GOT3 (cell line): Measurements from ENCODE around the gene SMIM43.
"Not testable (repeated sequence)": the region's sequence is repeated elsewhere in the genome, so short reads cannot be mapped to it uniquely, and the experiment has no call there.

Experiments used
- DNase-seq: peaks from one replicate; lab custom pipeline; 2025; ENCODE audit warnings: mixed read lengths; lab: John Stamatoyannopoulos, UW

SMIM43 gene

GRCh38 chr4:121783210-121783609, 18.2 kb upstream of the SMIM43 start:
- no peak for DNase-seq

- no peak for DNase-seq
These were observed 14.1 kb upstream of the SMIM43 start for GRCh38 chr4:121778991-121779628.

- no peak for DNase-seq
These were observed 12.7 kb upstream of the SMIM43 start for GRCh38 chr4:121777625-121778024.

GRCh38 chr4:121776610-121777401, 11.8 kb upstream of the SMIM43 start:
- no peak for DNase-seq

GRCh38 chr4:121773883-121774282, 8.9 kb upstream of the SMIM43 start:
- DNase-seq = no peak

GRCh38 chr4:121771869-121772268, 6.9 kb upstream of the SMIM43 start:
- DNase-seq = no peak

DNA sequence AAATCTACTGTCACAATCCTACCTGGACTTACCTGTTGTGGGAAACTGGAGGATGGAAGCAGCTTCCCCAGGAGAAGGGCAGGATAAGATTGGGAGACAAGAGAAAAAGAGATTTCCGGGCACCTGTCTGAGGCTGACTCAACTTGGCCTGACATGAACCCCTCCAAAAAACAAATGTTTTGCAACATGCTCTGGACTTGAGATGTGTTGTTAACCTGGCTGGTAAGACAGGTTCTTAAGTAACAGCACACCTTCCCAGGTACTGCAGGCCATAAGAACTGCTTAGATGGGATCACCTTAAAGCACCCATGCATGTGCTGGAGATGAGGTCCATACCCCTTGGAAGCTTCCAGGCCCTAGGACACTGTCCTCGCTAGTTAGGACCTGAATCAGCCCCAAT, 4.4 kb upstream of the SMIM43 start:
- DNase-seq = no peak

GRCh38 chr4:121767166-121767565, 2.2 kb upstream of the SMIM43 start:
- DNase-seq = no peak

GRCh38 chr4:121765971-121766538, 1.1 kb upstream of the SMIM43 start:
- no peak for DNase-seq

DNA sequence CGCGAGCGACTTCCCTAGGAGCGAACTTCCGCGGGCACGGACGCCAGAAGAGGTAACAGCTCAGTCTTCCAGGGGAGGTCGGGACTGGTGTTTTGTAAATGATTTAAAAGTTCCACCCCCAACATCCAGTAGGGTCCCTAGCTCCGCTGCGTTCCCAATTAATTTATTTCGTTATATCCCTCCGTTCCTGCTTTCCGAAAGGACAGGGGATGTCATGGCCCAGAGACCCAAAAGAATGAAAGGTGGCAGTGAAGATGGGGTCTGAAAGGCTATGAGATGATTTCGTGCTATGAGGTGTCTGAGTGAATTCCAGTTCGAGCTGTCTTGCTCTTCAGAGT, 373 bp upstream of the SMIM43 start:
- no peak for DNase-seq

GRCh38 chr4:121764303-121764701, 662 bp downstream of the SMIM43 start:
- no peak for DNase-seq

GRCh38 chr4:121760205-121760604, 4.8 kb downstream of the SMIM43 start:
- DNase-seq = no peak

DNA sequence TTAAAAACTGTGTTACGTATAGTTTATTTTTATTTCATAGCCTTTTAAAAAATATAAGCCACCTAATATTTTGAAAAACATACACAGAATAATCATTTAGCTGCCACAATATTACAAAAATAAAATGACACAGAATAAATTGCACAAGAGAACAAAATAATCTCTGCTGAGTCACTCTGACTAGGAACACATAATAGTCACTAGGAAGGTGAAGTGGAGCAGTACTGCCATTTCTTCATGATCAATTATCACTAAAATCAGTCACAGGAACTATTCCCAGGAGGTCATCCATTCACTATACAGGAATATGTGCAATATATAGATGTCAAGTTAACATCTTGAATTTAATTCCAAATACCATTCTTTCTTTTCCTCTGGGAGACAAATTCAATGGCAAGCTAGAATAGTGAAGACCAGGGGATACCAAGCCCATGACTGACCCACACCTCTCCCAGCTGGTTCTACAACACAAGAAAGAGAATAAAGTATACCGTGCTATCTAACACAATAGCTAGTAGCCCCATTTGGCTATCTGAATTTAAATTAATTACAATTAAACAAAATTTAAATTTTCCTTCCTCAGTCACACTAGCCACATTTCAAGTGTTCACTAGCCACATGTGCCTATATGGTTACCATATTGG, 5.9 kb downstream of the SMIM43 start:
- DNase-seq = no peak

DNA sequence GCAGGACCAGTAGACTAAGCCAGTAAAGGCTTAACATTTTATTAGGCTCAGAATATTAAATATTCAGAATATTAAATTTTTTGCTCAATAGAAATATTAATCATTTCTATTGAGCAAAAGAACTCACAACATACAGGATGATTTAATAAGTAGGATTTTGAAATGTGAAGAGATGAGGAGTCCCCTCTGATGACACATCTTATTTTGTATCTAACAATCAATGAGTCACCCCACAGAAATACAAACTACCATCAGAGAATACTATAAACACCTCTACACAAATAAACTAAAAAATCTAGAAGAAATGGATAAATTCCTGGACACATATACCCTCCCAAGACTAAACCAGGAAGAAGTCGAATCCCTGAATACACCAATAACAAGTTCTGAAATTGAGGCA, 12.8 kb downstream of the SMIM43 start:
- DNase-seq = not testable (repeated sequence)

- no peak for DNase-seq
These were observed 15.7 kb downstream of the SMIM43 start for GRCh38 chr4:121749225-121749624.

- no peak for DNase-seq
These were observed 22.2 kb downstream of the SMIM43 start for GRCh38 chr4:121742794-121743193.

DNA sequence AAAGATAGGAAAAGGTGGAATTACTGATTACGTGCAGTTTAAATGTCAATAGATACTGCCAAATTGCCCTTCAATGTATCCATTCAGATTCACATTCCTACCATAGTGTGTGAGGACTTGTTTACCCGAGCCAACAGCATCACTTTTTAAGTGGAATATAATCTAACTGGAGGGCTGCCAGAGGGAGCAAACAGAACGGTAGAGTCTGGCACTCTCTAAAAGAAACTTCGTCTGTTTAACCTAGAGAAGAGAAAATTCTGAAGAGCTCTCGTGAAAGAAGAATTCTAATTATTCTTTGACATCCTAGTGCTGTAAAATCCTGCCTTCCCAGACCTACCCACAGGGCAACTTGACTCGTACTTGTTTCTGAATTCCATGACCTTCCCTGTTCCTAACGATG, 23.2 kb downstream of the SMIM43 start:
- no peak for DNase-seq

DNA sequence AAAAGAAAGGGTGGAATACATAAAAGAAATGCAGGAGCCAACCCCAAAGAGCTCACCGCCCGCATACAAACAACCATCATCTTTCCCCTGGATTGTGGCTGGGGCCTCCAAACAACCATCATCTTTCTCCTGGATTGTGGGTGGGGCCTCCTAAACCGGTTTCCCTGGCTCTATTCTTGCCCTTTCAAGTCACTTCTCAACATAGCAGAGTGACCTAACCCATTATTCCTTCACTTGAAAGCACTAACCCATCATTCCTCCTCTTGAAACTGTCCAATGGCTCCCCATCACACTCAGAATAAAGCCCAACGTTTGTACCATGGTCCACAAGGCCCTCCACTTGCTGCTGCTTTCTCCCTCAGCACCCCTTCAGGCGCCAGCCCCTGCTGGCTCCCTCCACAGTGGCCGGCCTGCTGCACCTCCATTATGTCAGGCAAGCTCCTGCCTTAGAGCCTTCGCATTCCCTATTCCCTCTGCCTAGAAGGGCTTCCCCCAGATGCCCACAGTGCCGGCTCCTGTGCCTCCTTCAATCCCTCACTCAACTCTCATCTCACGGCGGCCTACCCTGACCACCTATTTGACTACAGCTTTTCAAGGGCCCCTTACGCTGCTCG, 24.1 kb downstream of the SMIM43 start:
- no peak for DNase-seq

GRCh38 chr4:121739575-121739974, 25.4 kb downstream of the SMIM43 start:
- no peak for DNase-seq

DNA sequence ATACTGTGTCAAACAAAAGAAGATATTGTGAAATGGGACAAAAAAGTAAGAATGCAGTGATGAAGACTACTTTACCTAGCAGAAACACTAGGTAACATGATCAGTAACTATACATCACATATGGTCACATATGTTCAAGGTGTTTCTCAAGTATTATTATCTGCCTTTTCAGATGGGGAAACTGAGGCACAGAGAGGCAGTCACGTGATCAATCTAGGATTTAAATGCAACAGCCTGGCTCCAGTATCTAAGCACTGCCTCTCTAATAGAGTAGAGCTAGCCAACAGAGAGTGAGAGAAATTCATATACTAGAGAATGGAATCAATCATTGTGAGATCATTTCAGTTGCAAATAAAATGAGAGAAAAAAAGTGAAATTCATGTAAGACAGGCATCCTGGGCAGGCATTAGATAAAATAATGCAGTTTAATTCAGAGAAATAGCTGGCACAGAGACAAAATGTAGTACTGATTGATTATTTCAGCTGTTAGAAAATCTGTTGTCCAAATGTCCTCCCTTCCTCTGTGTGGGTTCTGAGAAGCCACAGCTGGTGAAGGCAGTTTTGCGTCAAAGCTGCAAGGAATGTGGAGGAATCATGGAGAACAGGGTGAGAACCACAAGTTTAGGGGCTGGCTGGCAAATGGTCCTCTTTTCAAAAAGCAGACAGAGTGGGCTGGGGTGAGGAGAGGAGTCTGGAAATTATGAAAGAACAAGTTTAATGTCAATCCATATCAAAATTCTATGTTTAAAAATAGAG, 26.0 kb downstream of the SMIM43 start:
- no peak for DNase-seq

- DNase-seq = no peak
These were observed 27.0 kb downstream of the SMIM43 start for GRCh38 chr4:121737846-121738554.
